M059J (cell line): ENCODE data around the gene WDR4. TPM values are rescaled to one million over a fixed set of nuclear protein-coding genes. Genes with fewer than 3 reads are reported as not detected.
A peak's percentile ranks its signal among the peaks of the same experiment; 100 is the strongest.
"Not testable (repeated sequence)": the region's sequence is repeated elsewhere in the genome, so short reads cannot be mapped to it uniquely, and the experiment has no call there.

ENCODE experiments used
- DNase-seq: peaks from one replicate; pipeline ENCODE4 v3.0.0-alpha.2; 2012; ENCODE audit warnings: low read depth
- total RNA-seq: library from RNA; depleted of rRNA; stranded (reverse); fragments of >200 nt; shearing (Covaris generic); gene quantifications from 2 replicates; pipeline ENCODE4 v1.2.3, GENCODE V29; 2014

Gene WDR4
- total RNA-seq, 1 experiment from 2014 or later: 21.0 TPM

GRCh38 chr21:42839271-42840231 lies 39.8 kb downstream of the WDR4 start:
- DNase-seq: no peak

GRCh38 chr21:42838212-42838690 lies 41.1 kb downstream of the WDR4 start:
- not testable (repeated sequence) for DNase-seq

DNA sequence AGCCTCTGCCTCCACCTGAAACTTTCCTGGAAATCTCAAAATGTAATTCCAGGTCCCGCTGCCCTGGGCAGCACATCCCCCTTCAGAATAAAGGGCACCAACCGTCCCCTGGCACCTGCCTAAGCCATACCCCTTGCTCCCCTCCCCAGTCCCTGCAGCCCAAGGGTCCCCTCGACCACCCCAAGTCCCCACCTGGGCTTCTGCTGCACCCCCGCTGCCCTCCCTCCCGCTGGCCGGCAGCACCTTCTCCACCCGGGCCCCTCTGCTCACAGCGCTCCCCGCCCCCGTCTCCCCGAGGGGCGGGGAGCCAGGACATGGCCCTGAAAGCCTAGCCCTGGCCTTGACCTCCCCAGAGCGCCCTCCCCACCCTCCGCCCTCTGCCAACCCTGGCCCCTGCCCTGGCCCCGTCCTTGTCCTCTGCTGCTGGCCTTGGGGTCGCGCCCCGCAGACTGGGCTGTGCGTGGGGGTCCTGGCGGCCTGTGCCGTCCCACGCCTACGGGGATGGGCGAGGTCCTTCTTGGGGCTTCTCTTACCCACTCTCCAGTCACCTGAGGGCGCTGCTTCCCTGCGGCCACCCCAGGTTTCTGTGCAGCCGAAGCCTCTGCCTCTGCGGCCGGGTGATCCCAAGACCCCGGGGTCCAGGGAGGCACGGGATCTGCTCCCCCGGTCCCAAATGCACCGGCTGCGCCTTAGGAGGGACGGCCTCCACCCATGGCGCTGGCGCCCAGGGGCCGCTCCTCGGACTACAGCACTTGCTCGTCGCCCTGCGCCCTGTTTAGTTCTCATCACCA lies 41.7 kb downstream of the WDR4 start:
- no peak for DNase-seq

- no peak for DNase-seq
Observed at GRCh38 chr21:42836767-42837301, 42.5 kb downstream of the WDR4 start.

DNA sequence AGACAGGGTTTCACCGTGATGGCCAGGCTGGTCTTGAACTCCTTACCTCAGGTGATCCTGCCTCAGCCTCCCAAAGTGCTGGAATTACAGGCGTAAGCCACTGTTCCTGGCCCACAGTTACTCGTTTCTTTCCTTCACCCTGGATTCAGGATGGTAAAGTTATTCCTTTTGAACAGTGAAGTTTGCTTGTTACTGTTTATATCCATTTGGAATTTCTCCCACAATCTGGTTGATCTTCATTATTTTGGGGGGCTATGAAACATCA lies 43.0 kb downstream of the WDR4 start:
- DNase-seq: no peak

- DNase-seq: no peak
Observed at GRCh38 chr21:42835611-42836401, 43.5 kb downstream of the WDR4 start.

DNA sequence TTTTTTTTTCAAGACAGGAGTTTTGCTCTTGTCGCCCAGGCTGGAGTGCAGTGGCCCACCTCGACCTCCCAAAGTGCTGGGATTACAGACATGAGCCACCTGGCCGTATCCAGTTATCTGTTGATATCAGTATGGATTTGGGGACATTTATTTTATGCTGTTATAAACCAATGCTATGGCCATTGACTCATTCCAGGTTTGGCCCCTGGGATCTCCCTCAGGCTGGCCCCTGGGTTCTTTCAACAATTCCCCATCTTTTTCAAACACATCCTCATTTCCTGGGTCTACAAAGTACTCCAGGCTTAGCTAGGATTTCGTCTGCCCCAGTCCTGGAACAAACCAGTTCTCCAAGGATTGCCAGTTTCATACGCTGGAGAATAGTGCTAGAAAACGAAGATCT lies 44.1 kb downstream of the WDR4 start:
- no peak for DNase-seq

- DNase-seq: no peak
Observed at GRCh38 chr21:42834726-42835191, 44.6 kb downstream of the WDR4 start.

DNA sequence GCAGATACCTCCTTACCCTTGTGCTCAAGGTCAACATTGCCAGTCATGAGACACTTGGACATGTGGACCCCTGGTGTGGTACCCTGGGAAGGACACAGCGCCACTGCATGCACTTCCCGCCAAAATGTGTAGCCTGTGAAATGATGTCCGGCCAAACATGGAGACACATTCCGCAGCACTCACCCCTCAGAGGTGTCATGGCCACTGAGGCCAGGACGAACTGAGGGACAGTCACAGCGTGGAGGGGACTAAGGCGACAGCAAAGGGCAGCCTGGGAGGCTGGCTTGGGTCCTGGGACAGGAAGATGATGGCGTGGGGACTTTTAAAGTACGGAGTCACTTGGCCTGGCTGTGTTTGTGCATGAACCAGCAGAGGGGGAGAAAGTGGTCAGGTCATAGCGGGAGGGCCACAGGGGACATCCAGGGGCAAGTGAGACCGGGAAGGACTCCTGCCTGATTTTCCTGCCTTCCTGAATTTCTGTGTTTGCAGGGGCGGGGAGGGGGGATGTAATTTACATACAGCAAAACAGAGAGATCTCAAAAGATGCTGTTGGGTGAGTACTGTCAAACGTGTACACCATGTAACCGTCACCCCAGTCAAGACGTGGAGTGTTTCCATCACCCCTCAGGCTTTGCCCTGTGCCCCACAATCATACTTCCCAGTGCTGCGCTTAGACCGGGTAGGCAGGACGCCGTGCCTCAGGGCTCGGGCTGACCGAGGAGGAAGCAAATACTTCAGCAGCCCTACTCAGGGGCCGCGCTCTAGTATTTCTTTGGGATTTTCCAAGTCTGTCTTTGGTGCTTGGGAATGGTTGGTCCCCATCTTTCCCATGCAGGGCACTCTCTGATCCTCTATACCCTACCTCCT lies 45.2 kb downstream of the WDR4 start:
- DNase-seq: no peak

DNA sequence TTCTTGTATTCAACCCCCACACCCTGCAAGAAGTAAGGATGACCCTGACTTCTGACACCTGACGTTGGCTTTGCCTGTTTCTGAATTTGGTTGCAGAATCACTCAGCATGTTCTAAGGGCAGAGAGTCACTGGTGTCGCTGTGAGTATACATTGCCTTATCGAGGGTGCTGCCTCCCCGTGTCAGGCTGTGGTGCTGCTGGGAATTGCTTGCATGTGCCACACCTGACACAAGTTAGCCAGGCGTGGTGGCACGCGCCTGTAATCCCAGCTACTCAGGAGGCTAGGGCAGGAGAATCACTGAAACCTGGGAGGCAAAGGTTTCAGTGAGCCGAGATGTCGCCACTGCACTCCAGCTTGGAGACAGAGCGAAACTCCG lies 45.9 kb downstream of the WDR4 start:
- peak; percentile 44 for DNase-seq

DNA sequence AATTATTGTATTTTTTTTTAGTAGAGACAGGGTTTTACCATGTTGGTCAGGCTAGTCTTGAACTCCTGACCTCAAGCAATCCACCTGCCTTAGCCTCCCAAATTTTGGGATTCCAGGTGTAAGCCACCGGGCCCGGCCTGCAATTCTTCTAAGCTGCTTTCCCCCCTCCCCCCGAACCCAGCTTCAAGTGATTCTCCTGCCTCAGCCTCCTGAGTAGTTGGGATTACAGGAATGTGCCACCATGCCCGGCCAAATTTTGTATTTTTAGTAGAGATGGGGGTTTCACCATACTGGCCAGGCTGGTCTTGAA lies 47.1 kb downstream of the WDR4 start:
- not testable (repeated sequence) for DNase-seq

DNA sequence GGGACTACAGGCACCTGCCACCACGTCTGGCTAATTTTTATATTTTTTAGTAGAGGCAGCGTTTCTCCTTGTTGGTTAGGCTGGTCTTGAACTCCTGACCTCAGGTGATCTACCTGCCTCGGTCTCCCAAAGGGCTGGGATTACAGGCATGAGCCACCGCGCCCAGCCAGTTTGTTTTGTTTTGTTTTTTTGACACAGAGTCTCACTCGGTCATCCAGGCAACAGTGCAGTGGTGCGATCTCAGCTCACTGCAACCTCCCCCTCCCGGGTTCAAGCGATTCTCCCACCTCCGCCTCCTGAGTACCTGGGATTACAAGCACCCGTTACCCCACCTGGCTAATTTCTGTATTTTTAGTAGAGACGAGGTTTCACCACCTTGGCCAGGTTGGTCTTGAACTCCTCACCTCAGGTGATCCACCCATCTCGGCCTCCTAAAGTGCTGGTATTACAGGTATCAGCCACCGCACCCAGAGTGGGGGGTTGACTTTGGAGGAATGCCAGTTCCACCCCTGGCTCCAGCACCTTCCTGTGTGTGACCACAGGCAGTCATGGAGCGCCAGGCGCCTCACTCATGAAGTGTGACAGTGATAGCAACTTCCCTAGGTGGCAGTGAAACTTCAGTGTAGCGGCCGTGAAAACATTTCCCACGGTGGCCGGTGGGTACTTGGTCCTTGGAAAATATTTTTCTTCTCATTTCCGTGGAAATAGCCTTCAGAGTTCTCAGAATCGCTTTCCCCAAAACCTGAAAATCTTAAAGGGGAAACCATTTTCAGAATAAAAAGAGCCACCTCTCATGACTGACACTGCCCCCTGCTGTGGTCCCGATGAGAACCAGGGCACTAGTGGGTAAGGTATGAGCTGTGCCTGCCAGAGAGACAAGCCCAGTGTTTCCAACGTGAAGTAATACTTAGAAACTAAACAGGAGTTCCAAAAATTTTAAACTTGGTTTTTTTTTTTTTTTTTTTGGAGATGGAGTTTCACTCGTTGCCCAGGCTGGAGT lies 48.6 kb downstream of the WDR4 start:
- no peak for DNase-seq

- no peak for DNase-seq
Observed at GRCh38 chr21:42829954-42830353, 49.4 kb downstream of the WDR4 start.

DNA sequence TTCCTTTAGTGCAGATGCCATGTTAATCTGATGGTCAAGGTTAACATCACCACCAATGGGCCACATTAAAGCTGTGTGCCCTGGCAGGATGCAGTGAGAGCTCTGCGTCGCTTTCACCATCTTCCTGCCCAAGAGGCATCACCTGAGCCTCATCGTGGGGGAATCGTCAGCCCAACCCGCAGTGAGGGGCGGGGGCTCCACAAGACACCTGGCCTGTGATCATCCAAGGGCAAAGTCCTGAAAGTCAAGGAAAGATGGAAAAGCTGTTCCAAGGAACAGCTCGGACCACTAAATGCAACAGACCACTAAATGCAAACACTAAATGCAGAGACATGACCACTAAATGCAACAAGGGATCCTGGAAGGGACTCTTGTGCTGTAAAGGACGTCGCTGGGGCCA lies 49.9 kb downstream of the WDR4 start:
- no peak for DNase-seq

DNA sequence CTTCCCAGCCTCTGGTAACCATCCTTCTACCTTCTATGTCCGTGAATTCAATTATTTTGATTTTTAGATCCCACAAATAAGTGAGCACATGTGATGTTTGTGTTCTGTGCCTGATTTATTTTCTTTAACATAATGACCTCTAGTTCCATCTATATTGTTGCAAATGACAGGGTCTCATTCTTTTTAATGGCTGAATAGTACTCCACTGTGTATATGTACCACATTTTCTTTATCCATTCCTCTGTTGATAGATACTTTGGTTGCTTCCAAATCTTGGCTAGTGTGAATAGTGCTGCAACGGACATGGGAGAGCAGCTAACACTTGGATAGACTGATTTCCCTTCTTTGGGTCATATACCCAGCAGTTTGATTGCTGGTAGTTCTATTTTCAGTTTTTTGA lies 51.8 kb downstream of the WDR4 start:
- no peak for DNase-seq

DNA sequence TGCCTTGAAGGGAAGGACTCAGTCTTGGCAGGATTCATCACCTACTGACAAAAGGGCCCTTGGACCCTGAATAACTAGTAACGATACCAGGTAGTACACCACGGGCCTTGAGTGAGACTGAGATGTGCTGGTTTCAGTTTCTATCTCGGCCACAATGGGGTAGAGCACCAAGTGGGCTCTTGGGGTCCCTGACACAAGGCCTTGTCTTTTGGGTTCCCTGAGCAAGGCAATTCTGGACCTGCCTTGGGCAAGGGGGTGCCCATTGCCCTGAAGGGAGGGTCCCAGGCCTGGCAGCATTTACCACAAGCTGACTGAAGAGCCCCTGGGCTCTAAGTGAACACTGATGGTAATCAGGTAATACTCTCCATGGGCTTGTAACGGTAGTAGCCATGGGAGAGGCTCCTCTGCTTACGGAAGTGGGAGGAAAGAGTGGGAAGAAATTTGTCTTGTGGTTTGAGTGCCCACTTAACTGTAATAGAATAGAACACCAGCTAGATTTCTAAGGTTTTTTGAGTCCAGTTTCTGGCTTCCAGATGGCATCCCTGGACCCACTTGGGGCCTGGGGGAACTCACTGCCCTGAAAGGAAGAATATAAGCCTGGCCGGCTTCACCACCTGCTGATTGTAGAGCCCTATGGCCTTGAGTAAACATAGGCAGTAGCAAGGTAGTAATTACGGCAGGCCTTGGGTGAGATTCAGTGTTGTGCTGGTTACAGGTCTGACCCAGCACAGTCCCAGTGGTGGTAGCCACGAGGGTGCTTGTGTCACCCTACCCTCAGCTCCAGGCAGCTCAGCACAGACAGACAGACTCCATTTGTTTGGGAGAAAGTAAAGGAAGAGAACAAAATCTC lies 58.5 kb downstream of the WDR4 start:
- no peak for DNase-seq

DNA sequence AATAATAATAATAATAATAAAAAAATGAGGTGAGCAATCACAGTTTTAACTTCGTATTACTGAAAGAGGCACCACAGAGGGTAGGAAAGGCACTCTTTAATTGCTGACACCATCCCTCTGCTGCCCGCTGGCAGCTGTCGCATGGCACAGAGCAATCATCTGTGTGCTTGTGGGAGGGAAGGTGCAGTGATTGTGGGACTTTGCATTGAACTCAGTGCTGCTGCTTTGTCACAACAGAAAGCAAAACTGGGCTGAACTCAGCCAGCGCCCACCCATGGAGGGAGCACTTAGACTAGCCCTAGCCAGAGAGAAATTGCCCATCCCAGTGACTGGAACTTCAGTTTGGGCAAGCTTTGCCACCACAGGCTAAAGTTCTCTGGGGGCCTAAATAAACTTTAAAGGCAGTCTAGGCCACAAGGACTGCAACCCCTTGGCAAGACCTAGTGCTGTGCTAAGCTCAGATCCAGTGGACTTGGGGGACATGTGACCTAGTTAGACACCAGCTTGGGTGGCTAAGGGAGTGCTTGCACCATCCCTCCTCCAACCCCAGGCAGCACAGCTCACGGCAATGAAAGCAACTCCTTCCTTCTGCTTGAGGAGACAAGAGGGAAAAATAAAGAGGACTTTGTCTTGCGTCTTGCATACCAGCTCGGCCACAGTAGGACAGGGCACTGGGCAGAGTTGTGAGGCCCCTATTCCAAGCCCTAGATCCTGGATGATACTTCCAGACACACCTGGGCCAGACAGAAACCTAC lies 59.3 kb downstream of the WDR4 start:
- DNase-seq: no peak

DNA sequence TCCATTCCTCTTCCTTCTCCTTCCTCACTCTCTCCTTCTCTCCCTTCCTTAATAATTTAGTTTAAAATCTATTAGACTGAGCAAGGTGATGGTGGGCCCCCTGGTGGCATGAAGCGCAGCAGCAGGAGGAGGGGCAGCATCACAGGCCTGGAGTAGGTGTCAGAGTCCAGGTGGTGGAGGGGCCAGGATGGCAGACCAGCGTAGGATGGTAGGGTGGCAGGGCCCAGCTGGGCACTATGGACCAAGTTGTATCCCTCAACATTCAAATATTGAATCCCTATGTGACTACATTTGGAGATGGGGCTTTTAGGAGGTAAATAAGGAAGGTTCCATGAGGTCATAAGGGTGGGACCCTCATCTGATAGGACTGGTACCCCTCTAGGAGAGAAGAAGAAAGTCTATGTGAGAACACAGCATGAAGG lies 61.0 kb downstream of the WDR4 start:
- DNase-seq: no peak
